Activated naive CD8-positive, alpha-beta T cell treated with anti-CD3 and anti-CD28 coated beads, Interleukin-2, amount 10 ng/mL, durations not matched to agents 7 days and 5 days (primary cell): Measurements from ENCODE around the gene MYH9. TPM values are rescaled to one million over a fixed set of nuclear protein-coding genes. Genes with fewer than 3 reads are reported as not detected.
A peak's percentile ranks its signal among the peaks of the same experiment; 100 is the strongest.

Source experiments
- ATAC-seq: fragments of 150-1000 bp; cut with Tn5 transposase; one replicate; pipeline ENCODE4 v1.10.0; 2021; ENCODE audit warnings: low read depth, moderate library complexity
- POLR2A ChIA-PET: fragments of 350-600 bp; sonication (Branson Sonifier 250); formaldehyde crosslinking; loops from one replicate; lab custom pipeline; 2021; ENCODE audit warnings: antibody characterized with exemption; lab: Charles Lee
- DNase-seq: peaks from one replicate; pipeline ENCODE4 v3.0.0; 2021
- H3K27ac Mint-ChIP-seq: one replicate; pipeline ENCODE4 v1.8.0; 2022; ENCODE audit warnings: mild to moderate bottlenecking, mixed read lengths
- H3K27me3 Mint-ChIP-seq: one replicate; pipeline ENCODE4 v1.8.0; 2022; ENCODE audit warnings: mild to moderate bottlenecking, moderate library complexity, mixed read lengths
- H3K36me3 Mint-ChIP-seq: one replicate; pipeline ENCODE4 v1.8.0; 2021; ENCODE audit warnings: mild to moderate bottlenecking, mixed read lengths
- H3K4me1 Mint-ChIP-seq: one replicate; pipeline ENCODE4 v1.8.0; 2021; ENCODE audit warnings: mixed read lengths
- H3K4me3 Mint-ChIP-seq: one replicate; pipeline ENCODE4 v1.8.0; 2022; ENCODE audit warnings: mild to moderate bottlenecking, moderate library complexity, mixed read lengths
- H3K9me3 Mint-ChIP-seq: one replicate; pipeline ENCODE4 v1.8.0; 2021; ENCODE audit warnings: mixed read lengths
- total RNA-seq, 2 experiments: library from RNA; stranded (reverse); gene quantifications; one replicate each; pipeline ENCODE4 v1.2.3, GENCODE V29; 2021

MYH9 gene
- total RNA-seq, 2 experiments from 2014 or later, result 803 to 821 TPM

DNA sequence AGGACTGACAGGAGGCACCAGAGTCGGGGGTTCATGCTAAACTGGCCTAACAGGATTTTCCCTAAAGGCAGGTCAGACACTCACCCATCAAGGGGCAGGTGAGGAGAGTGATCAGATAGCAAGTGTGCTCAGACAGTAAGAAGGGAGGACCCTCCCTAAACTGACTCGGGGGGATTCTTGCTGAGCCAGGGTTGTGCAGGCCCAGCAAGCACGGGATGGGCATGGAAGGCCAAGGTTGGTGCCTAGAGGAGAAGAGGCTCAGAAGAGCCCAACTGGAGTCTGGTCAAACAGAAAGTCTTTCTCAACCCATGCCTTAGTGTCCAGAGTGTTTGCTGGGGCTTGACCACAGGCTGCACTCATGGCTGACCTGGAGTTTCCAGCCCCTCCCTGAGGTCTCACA lies 141.0 kb downstream of the MYH9 start:
- DNase-seq (no peak), ATAC-seq (no peak)
- Mint-ChIP-seq H3K4me1 (no peaks in the 10 kb centered on the region), H3K27me3 (peaks cover 10% of the 10 kb centered on the region), H3K36me3 (peaks cover 6% of the 10 kb centered on the region), H3K27ac (no peak overlapping the region), H3K4me3 (no peak overlapping the region), H3K9me3 (peaks cover 13% of the 10 kb centered on the region)
- POLR2A ChIA-PET, result no interaction called here

DNA sequence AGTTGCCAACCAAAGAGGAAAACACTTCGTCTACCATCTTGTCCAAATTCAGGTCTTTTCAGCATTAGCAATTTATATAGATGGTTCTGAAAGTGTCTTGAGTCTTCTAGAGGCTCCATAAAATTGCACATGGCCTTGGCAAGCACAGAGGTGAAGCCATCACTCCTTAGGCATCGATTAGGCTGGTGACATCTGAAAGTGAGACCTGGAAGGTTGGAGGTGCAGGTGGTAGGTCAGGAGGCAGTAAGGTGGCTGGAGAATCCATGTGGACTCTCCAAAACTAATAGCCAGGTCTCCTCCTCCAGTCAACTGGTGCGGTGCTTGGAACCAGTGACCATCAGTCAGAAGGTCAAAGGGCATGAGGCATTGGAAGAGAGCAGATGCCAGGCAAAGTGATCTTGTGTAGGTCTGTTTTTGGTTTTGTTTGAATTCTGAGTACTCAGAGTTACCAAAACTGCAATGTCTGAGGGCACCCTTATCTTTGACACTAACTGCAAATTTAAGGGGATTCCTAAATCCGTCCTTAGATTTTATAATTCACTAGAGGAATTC lies 141.9 kb downstream of the MYH9 start:
- no peak overlapping the region for H3K4me3 Mint-ChIP-seq
- no peak overlapping the region for H3K27ac Mint-ChIP-seq
- no peaks in the 10 kb centered on the region for H3K4me1 Mint-ChIP-seq
- peaks cover 13% of the 10 kb centered on the region for H3K9me3 Mint-ChIP-seq
- ATAC-seq, result no peak
- peaks cover 6% of the 10 kb centered on the region for H3K36me3 Mint-ChIP-seq
- no peak for DNase-seq
- H3K27me3 Mint-ChIP-seq, result peaks cover 10% of the 10 kb centered on the region
- POLR2A ChIA-PET, result no interaction called here

DNA sequence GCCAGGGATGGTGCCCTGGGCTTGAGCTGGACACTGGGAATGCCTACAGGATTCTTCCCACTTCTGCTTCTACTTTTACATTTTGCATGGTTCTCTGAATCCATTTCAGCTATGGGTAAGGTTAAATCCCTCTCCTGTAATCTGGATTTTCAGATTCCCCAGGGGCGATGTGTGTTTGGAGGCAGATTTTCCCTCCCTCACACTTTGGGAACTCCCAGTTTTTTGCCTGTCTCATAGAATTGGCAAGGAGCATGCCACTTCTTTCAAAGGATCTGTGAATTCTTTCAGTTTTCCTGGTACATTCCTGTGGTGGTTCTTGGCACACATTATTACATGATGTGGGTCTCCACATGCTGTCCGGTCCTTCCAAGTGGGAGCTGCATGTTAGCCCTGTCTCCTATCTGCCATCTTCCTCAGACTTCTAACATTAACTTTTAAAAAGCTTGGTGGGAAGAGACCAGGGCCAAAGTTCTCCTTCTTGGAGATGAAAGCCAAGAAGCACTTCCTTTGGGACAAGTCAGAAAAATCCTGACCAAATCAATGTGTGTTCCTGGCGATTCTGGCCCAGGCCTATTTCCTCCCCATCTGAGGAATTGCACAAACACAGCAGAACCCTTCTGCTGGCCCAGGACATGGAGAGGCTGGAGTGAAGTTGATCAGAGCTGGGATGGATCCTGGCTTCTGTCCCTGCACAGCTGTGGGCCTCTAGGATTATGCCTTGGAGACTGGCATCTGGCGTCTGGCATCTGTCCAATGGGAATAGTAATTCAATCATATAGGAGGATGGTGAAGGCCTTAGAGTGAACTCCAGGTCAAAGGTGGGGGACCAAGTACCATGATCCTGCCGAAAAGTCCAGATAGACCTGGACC lies 143.0 kb downstream of the MYH9 start:
- Mint-ChIP-seq H3K4me1 (peaks cover 3% of the 10 kb centered on the region), H3K9me3 (peaks cover 13% of the 10 kb centered on the region), H3K4me3 (no peak overlapping the region), H3K27ac (no peak overlapping the region), H3K36me3 (peaks cover 6% of the 10 kb centered on the region), H3K27me3 (peaks cover 10% of the 10 kb centered on the region)
- DNase-seq (no peak), ATAC-seq (no peak)
- POLR2A ChIA-PET, result interaction anchor here (1.0 kb wide), 1 partner anchor 9 kb away, joined by 4 read pairs; no protein-coding TSS in a partner anchor

DNA sequence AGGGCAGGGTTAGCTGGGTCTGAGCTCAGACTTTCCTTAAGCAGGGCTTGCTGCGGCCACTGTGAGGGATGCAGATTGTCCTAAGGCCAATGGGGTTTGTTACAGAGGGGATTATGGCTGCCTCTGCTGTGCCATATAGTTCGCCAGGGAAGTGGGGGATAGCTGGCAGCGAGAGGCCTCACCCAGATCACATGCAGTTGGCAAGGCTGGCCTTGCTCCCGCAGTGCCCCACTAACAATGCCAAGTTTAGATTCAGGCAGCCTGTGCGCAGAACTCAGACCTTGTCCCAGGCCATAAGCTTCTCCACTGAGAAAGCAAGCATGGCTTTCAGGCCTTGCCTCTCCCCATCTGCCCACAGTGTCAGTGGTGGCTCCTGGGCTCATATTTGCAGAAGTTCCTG lies 143.8 kb downstream of the MYH9 start:
- DNase-seq (no peak), ATAC-seq (no peak)
- Mint-ChIP-seq H3K27me3 (peaks cover 10% of the 10 kb centered on the region), H3K9me3 (peaks cover 13% of the 10 kb centered on the region), H3K36me3 (peaks cover 8% of the 10 kb centered on the region), H3K4me3 (no peak overlapping the region), H3K27ac (no peak overlapping the region), H3K4me1 (peaks cover 6% of the 10 kb centered on the region)
- POLR2A ChIA-PET, result interaction anchor here (0.6 to 1.0 kb wide), 2 partner anchors 8 to 1597 kb away, joined by 4 to 6 read pairs; no protein-coding TSS in a partner anchor

DNA sequence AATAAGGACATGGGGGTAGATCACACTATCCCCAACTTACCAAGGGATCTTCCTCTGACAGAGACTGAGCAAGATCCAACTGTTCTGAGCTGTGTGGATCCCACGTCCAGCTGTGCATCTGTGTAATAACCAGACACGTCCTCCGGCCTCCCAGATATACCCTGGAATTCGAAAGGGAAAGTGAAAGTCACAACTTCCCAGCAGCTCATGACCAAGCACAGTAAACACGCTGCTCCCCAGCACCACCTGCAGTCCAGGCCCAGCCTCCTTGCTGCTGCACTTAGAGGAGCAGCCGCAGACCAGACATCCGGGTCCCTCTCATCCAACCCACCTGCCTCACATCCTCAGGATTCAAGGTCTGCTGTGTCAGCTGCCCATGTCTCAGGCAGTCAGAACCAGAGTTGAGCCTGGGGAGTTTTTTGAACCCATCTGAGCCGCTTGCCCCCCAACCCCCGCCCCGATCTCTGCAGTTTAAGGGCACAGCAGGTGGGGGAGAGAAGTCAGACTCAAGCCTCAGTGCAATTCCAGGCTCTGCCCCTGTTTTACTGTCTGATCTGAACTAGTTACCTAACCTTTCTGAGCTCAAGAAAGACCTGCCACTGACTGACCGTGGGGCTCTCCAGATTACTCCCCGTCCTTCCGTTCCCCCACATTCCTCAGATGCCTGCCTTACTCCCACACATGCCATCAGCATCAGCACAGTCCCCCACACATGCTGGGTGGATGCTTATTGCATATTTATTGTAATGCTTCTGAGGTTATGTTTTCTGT lies 148.2 kb downstream of the MYH9 start, which contains the start of gene APOL2:
TSS of gene APOL2 (minus strand) at position 127 of the 771 bp plus-strand sequence. CDS start 6,365 bp downstream, outside the sequence.
- POLR2A ChIA-PET, result interaction anchor here (0.5 to 3.5 kb wide), 12 partner anchors 9 to 267 kb away, joined by 3 to 26 read pairs (median 4); partner anchors contain the start of gene APOL1
- peak within 1 kb of the TSS; percentile 88 for H3K27ac Mint-ChIP-seq
- peaks cover 35% of the 10 kb centered on the region for H3K4me1 Mint-ChIP-seq
- H3K36me3 Mint-ChIP-seq, result peaks cover 39% of the 10 kb centered on the region
- ATAC-seq (peak; percentile 98), DNase-seq (peak; percentile 76)
- peaks cover 12% of the 10 kb centered on the region for H3K9me3 Mint-ChIP-seq
- H3K27me3 Mint-ChIP-seq, result peaks cover 10% of the 10 kb centered on the region
- H3K4me3 Mint-ChIP-seq, result peak within 1 kb of the TSS; percentile 88

DNA sequence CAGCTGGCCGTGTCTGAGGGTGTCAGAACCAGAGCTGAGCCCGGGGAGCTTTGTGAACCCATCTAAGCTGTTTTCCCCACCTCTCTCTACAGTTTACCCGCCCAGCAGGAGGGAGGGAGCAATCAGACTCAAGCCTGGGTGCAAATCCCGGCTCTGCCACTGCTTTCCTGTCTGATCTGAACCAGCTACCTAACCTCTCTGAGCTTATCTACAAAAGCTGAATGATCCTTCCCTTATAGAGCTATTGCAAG lies 148.7 kb downstream of the MYH9 start:
- peak overlapping the region; percentile 88 for H3K27ac Mint-ChIP-seq
- peak; percentile 45 for DNase-seq
- peaks cover 41% of the 10 kb centered on the region for H3K4me1 Mint-ChIP-seq
- H3K27me3 Mint-ChIP-seq, result peaks cover 10% of the 10 kb centered on the region
- peaks cover 42% of the 10 kb centered on the region for H3K36me3 Mint-ChIP-seq
- peak overlapping the region; percentile 88 for H3K4me3 Mint-ChIP-seq
- peak; percentile 21 for ATAC-seq
- peaks cover 12% of the 10 kb centered on the region for H3K9me3 Mint-ChIP-seq
- POLR2A ChIA-PET, result interaction anchor here (0.5 to 3.5 kb wide), 10 partner anchors 10 to 267 kb away, joined by 3 to 26 read pairs (median 3); partner anchors contain the start of gene APOL1

DNA sequence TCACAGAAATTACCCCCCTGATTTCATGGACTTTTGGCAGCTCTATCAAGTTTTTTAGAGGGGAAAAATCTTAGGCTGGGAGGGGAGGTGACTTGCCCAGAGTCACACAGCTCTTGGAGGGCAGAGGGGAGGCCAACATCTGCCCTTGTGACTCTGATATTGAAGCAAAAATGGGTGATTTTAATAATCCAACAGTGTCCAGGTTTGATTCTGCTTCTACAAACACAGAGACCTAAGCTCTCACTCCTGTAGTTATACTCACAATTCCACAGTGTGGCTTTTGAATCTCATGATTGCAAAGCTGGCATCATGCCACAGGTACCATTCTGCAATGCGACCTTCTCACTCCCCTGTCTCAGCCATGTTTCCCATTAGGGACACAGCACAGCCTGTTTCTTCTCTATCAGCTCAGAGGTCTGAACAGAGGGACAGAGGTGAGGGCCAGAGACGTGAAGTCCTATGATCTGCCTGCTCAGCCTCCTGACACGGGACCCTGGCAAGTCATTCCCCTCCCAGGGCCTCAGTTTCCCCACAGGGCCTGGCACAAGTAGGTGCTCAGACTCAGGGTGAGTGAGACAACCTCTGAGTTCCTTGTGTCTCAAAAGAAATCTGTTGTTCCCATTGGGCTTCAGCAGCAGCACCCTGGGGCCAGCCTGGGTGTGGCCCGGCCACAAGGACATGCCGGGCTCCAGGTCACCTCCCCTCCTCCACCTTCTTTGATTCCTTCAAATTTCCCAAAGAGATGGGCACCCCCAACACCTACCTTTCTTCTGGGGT lies 149.2 kb downstream of the MYH9 start:
- ATAC-seq, result no peak
- peaks cover 10% of the 10 kb centered on the region for H3K27me3 Mint-ChIP-seq
- H3K4me3 Mint-ChIP-seq, result peak overlapping the region; percentile 88
- peak overlapping the region; percentile 88 for H3K27ac Mint-ChIP-seq
- POLR2A ChIA-PET, result interaction anchor here (0.5 to 3.5 kb wide), 14 partner anchors 10 to 1259 kb away, joined by 3 to 26 read pairs (median 3); partner anchors contain the start of gene APOL1
- H3K9me3 Mint-ChIP-seq, result peaks cover 12% of the 10 kb centered on the region
- peak; percentile 41 for DNase-seq
- peaks cover 45% of the 10 kb centered on the region for H3K4me1 Mint-ChIP-seq
- peaks cover 44% of the 10 kb centered on the region for H3K36me3 Mint-ChIP-seq

DNA sequence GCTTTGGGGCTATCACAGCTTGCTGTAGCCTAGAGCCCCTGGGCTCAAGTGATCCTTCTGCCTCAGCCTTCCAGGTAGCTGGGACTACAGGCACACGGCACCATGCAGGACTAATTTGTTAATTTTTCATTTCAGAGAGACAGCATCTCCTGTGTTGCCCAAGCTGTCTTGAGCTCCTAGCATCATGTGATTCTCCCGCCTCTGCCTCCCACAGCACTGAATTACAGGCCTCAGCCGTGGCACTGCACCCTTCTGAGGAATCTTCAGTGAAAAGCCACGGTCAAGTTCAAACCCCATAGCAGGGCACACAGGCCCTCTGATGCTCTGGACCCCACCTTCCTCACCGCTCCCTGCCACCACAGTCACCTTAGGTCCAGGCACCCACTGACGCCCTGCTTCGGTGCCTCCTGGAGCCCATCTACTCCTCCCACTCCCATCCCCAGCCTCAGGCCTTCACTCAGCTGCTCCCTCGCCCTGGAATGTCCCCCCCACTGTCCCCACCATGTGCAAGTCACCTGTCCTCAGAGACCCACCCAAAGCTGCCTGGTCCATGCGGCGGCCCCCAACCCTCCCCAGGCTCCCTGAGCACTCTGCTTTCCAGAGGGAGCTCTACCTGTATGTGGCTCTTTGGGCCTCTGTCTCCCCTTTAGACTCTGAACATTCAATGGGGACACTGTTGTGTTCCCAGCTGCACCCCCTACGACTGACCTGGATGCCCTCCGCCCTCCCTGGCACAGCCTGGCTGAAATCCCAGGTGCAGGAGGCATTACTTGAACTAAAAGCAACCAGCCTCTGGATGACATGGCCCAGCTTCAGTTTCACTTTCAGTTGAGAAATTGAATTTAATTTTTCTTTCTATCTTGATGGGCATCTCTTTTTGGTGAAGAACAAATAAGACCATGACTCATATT lies 150.1 kb downstream of the MYH9 start:
- Mint-ChIP-seq H3K9me3 (peaks cover 7% of the 10 kb centered on the region), H3K27ac (peak overlapping the region; percentile 88), H3K4me3 (peak overlapping the region; percentile 88), H3K36me3 (peaks cover 44% of the 10 kb centered on the region), H3K27me3 (peaks cover 4% of the 10 kb centered on the region), H3K4me1 (peaks cover 51% of the 10 kb centered on the region)
- POLR2A ChIA-PET, result interaction anchor here (0.6 to 3.5 kb wide), 9 partner anchors 11 to 1260 kb away, joined by 3 to 26 read pairs (median 3); partner anchors contain the start of gene APOL1
- no peak for ATAC-seq
- no peak for DNase-seq

DNA sequence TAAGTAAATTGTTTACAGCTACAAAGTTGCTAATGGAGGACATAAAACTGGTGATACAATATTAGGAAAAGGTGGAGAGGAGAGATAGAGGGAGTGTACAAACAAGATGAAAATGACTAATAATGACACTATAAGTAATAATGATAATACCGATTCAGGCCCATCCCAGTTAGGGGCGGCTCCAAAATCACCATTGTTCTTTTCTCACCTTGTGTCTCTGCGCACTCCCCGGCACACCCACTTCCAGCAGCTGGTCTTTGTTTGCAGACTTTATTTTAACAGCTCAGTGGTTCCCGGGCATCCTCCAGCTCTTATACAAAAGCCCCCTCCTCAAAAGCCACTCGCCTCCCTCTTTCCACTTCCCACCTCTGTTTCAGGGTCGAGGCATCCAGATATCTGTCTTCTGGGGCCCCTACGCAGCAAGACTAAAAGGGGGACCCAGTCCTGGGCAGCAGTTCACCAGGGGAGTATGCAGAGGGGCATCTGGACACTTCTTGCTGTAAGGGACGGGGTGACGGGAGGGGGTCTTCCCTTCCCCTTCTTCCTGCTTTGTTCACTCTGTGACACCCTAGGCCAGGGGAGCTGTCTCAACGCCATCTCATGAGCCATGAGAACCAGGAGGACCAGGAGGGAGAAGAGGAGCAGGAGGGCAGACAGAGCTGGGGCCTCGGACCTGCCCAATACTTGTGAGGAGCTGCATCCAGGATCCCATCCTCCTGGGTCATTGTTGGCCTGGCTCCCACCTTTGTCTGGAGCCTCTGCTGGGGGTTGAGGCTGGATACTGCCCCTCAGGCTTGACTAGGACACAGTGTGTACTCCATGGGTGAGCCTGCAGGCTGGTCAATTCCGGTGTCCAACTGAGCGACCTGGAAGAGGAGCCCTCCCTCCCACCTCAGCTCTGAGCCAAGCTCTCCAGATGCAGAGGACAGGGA lies 151.1 kb downstream of the MYH9 start:
- Mint-ChIP-seq H3K36me3 (peaks cover 50% of the 10 kb centered on the region), H3K4me3 (peak overlapping the region; percentile 88), H3K9me3 (peaks cover 4% of the 10 kb centered on the region), H3K27me3 (no peaks in the 10 kb centered on the region), H3K4me1 (peaks cover 57% of the 10 kb centered on the region), H3K27ac (peak overlapping the region; percentile 62)
- no peak for DNase-seq
- no peak for ATAC-seq
- POLR2A ChIA-PET, result interaction anchor here (1.4 to 3.5 kb wide), 3 partner anchors 7 to 41 kb away, joined by 4 to 15 read pairs (median 7); no protein-coding TSS in a partner anchor

DNA sequence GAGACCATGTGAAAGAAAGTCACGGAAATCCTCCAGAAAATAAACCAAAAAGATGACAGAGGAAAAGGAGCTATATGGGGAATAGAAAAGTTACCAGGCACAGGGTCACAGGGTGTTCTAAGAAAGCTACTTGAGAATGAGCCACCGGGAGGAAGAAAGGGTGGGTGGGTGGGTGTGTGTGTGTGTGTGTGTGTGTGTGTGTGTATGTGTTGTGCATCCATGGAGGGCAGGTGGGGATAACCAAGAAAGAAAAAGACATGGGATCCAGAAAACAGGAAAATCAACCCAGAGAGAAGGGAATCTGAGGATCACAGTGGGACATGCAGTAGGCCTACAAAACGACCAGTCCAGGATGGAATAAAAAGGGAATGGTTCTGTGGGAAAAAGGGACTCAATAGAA lies 152.2 kb downstream of the MYH9 start:
- POLR2A ChIA-PET, result interaction anchor here (0.6 to 1.4 kb wide), 3 partner anchors 8 to 51 kb away, joined by 3 to 4 read pairs (median 4); partner anchors contain the start of gene APOL1
- ATAC-seq (no peak), DNase-seq (no peak)
- H3K27ac Mint-ChIP-seq, result peak overlapping the region; percentile 50
- H3K4me1 Mint-ChIP-seq, result peaks cover 57% of the 10 kb centered on the region
- H3K4me3 Mint-ChIP-seq, result peak overlapping the region; percentile 76
- no peaks in the 10 kb centered on the region for H3K27me3 Mint-ChIP-seq
- H3K36me3 Mint-ChIP-seq, result peaks cover 50% of the 10 kb centered on the region
- peaks cover 4% of the 10 kb centered on the region for H3K9me3 Mint-ChIP-seq

DNA sequence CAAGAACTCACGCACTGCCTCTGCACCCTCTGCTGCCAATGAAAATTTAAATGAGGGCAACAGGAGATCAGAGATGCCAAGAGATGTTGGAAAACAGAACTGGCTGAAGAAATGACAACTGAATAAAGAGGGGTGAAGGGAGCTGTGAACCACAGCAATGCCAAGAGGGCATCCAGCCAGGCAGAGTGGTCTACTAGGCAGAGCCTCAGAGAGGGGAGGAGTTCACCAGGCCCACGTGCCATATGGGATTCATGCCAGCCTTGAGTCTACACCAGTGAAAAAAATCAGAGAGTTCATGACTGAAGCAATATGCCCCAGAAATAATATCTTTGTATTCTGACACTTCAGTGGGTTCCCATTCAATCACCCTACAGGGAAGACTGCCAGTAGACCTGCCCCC lies 152.8 kb downstream of the MYH9 start:
- POLR2A ChIA-PET, result interaction anchor here (0.6 to 1.4 kb wide), 4 partner anchors 9 to 52 kb away, joined by 3 to 4 read pairs (median 4); partner anchors contain the start of gene APOL1
- peaks cover 4% of the 10 kb centered on the region for H3K9me3 Mint-ChIP-seq
- peak overlapping the region; percentile 76 for H3K4me3 Mint-ChIP-seq
- peak overlapping the region; percentile 85 for H3K27ac Mint-ChIP-seq
- no peak for ATAC-seq
- peaks cover 50% of the 10 kb centered on the region for H3K36me3 Mint-ChIP-seq
- DNase-seq, result no peak
- peaks cover 56% of the 10 kb centered on the region for H3K4me1 Mint-ChIP-seq
- H3K27me3 Mint-ChIP-seq, result no peaks in the 10 kb centered on the region
